GM23248 (cell line): ENCODE results near the gene PCID2.

Experiments used
- EZH2 ChIP-seq: fragments of 200-600 bp; sonication (generic); IDR thresholded peaks from 2 replicates; pipeline ENCODE4 v1.6.1; 2018; ENCODE audit warnings: antibody characterized with exemption, mild to moderate bottlenecking; ENCODE audit not compliant: insufficient read depth, poor library complexity, severe bottlenecking
- EZH2phosphoT487 ChIP-seq: fragments of 200-600 bp; sonication (generic); IDR thresholded peaks from 2 replicates; pipeline ENCODE4 v1.6.1; 2018; ENCODE audit warnings: antibody characterized with exemption, moderate library complexity, mild to moderate bottlenecking, low read depth; ENCODE audit not compliant: insufficient read depth

- TF ChIP-seq EZH2: no peak
- TF ChIP-seq EZH2phosphoT487: no peak
Observed at GRCh38 chr13:113169277-113170272, 38.9 kb downstream of the PCID2 start.
